Measurements from ENCODE around the gene LRRC2. TPM values are rescaled to one million over a fixed set of nuclear protein-coding genes. Genes with fewer than 3 reads are reported as not detected.

Gene LRRC2
- total and polyA plus RNA-seq, 9 of the 15 experiments (the other 6 are each of a cell fraction or from before 2014, with no cell fraction given): 0.01 to 0.04 (median 0.03) TPM; not detected in 5

DNA sequence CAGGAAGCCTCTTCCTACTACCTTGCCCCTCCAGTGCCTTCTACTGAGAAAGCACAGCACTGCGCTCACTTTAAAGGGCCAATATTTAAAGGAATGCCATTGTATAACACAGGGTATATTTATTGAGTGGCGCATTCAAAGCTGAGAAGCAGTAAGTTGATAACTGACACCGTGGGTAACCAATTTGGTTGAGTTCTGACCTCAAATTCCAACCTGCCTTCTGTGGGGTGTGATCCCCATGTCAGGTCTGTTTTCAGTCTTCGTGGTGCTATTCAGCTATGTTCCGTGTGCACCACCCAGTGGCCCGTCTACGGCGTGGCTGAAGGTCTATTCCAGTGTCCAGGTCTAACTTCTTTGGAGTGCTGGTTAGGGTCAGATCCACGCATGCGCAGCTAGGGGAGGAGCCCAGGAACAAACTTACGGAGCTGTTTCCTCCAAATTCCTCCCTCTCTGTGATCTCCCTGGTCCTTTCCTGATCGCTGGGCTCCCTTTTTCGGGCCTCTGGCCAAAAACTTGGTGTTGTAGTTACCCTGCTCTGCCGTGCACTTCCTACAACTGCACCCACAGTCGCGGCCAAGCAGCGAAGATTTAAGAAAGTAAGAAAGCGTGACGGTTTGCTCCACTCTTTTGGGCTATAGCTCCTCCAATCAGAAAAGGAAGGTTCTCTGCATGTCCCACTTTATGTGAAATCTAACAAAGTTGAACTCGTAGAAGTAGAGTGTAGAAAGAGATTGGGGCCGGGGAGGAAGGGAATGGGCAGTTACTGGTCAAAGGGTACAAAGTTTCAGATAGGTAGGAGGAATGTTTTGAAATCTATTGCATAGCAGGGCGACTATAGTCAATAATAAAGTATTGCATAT lies 7.7 kb downstream of the LRRC2 start (continued):
- TF ChIP-seq TEAD4 (IDR thresholded peaks at IDR 0.05; ENCODE audit: low read length): peak; percentile 72; the same call in 1 of the 2 replicates
- no peak for TF ChIP-seq TEAD4 (CRISPR knock-in tag; IDR thresholded peaks at IDR 0.05; ENCODE audit: borderline replicate concordance)
- TF ChIP-seq, protein P1, sequence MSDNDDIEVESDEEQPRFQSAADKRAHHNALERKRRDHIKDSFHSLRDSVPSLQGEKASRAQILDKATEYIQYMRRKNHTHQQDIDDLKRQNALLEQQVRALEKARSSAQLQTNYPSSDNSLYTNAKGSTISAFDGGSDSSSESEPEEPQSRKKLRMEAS (CRISPR knock-in tag; IDR thresholded peaks at IDR 0.05): peak; percentile 43; the same call in 1 of the 2 replicates
- 0 out of 2 replicates have a peak, but pooled peaks have one; percentile 33 for TF ChIP-seq NCOA6 (IDR thresholded peaks at IDR 0.05)
- TF ChIP-seq, protein P2, sequence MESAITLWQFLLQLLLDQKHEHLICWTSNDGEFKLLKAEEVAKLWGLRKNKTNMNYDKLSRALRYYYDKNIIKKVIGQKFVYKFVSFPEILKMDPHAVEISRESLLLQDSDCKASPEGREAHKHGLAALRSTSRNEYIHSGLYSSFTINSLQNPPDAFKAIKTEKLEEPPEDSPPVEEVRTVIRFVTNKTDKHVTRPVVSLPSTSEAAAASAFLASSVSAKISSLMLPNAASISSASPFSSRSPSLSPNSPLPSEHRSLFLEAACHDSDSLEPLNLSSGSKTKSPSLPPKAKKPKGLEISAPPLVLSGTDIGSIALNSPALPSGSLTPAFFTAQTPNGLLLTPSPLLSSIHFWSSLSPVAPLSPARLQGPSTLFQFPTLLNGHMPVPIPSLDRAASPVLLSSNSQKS (CRISPR knock-in tag; IDR thresholded peaks at IDR 0.05): no peak
- TF ChIP-seq ILF3 (IDR thresholded peaks at IDR 0.05; ENCODE audit: borderline replicate concordance): no peak
- TF ChIP-seq, protein P3, sequence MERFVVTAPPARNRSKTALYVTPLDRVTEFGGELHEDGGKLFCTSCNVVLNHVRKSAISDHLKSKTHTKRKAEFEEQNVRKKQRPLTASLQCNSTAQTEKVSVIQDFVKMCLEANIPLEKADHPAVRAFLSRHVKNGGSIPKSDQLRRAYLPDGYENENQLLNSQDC (CRISPR knock-in tag; IDR thresholded peaks at IDR 0.05): no peak
- TF ChIP-seq, protein P4, sequence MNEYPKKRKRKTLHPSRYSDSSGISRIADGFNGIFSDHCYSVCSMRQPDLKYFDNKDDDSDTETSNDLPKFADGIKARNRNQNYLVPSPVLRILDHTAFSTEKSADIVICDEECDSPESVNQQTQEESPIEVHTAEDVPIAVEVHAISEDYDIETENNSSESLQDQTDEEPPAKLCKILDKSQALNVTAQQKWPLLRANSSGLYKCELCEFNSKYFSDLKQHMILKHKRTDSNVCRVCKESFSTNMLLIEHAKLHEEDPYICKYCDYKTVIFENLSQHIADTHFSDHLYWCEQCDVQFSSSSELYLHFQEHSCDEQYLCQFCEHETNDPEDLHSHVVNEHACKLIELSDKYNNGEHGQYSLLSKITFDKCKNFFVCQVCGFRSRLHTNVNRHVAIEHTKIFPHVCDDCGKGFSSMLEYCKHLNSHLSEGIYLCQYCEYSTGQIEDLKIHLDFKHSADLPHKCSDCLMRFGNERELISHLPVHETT (CRISPR knock-in tag; conservative IDR thresholded peaks at IDR 0.05 in 1 of 2, IDR thresholded peaks at IDR 0.05 in 1 of 2): no peak
- TF ChIP-seq HDAC6 (IDR thresholded peaks at IDR 0.05; ENCODE audit: low read depth, low read length): no peak
- TF ChIP-seq RFX1 (IDR thresholded peaks at IDR 0.05): no peak
- 0 out of 2 replicates have a peak, but pooled peaks have one; percentile 55 for TF ChIP-seq ZNF589 (CRISPR knock-in tag; IDR thresholded peaks at IDR 0.05; ENCODE audit: low read depth)
- TF ChIP-seq E2F1 (CRISPR knock-in tag; IDR thresholded peaks at IDR 0.05): 0 out of 2 replicates have a peak, but pooled peaks have one; percentile 14
- TF ChIP-seq MYBL2 (IDR thresholded peaks at IDR 0.05; ENCODE audit: low read depth): no peak
- no peak for TF ChIP-seq MYBL2 (CRISPR knock-in tag; IDR thresholded peaks at IDR 0.05; ENCODE audit: borderline replicate concordance)
- TF ChIP-seq RFX5 (IDR thresholded peaks at IDR 0.05; ENCODE audit: low read depth, low read length): 0 out of 2 replicates have a peak, but pooled peaks have one; percentile 13
- TF ChIP-seq ZNF280B (CRISPR knock-in tag; IDR thresholded peaks at IDR 0.05): no peak
- no peak for TF ChIP-seq CREB1 (IDR thresholded peaks at IDR 0.05)
- no peak for TF ChIP-seq CREB1 (CRISPR knock-in tag; IDR thresholded peaks at IDR 0.05)
- no peak for TF ChIP-seq KDM5B (IDR thresholded peaks at IDR 0.05; ENCODE audit: insufficient replicate concordance, low read depth, low read length)
